MM.1S (cell line): Measurements from ENCODE around the gene FOXF2.
A peak's percentile ranks its signal among the peaks of the same experiment; 100 is the strongest.

Experiments used
- DNase-seq: peaks from one replicate; pipeline ENCODE4 v3.0.0-alpha.2; 2015
- H2AFZ ChIP-seq: fragments of 300-600 bp; sonication (generic); 2 replicates; pipeline ENCODE4 v1.6.0; 2016; ENCODE audit warnings: antibody characterized with exemption, low read length
- H3F3A ChIP-seq: fragments of 300-600 bp; sonication (generic); 2 replicates; pipeline ENCODE4 v1.6.1; 2016; ENCODE audit warnings: mild to moderate bottlenecking, antibody characterized with exemption, low read length, moderate library complexity, mixed read lengths; ENCODE audit not compliant: insufficient read depth
- H3K27ac ChIP-seq: fragments of 300-600 bp; sonication (generic); 2 replicates; pipeline ENCODE4 v1.5.1; 2016; ENCODE audit warnings: mild to moderate bottlenecking, low read length
- H3K27me3 ChIP-seq: fragments of 300-600 bp; sonication (generic); replicated peaks from 2 replicates; pipeline ENCODE4 v1.6.0; 2016; ENCODE audit warnings: low read length; ENCODE audit not compliant: insufficient read depth
- H3K36me3 ChIP-seq: fragments of 300-600 bp; sonication (generic); replicated peaks from 2 replicates; pipeline ENCODE4 v1.6.1; 2016; ENCODE audit warnings: mild to moderate bottlenecking, low read length, mixed read lengths; ENCODE audit not compliant: insufficient read depth
- H3K4me1 ChIP-seq: fragments of 300-600 bp; sonication (generic); 2 replicates; pipeline ENCODE4 v1.6.1; 2016; ENCODE audit warnings: low read length, mixed read lengths
- H3K4me2 ChIP-seq: fragments of 300-600 bp; sonication (generic); 2 replicates; pipeline ENCODE4 v1.6.0; 2016; ENCODE audit warnings: low read depth, low read length
- H3K4me3 ChIP-seq: fragments of 300-600 bp; sonication (generic); 2 replicates; pipeline ENCODE4 v1.5.1; 2016; ENCODE audit warnings: low read length, mixed read lengths
- H3K79me2 ChIP-seq: fragments of 300-600 bp; sonication (generic); 2 replicates; pipeline ENCODE4 v1.6.1; 2016; ENCODE audit warnings: mixed run types, low read length, mixed read lengths
- H3K9ac ChIP-seq: fragments of 300-600 bp; sonication (generic); 2 replicates; pipeline ENCODE4 v1.6.1; 2016; ENCODE audit warnings: low read length, mixed read lengths
- H3K9me2 ChIP-seq: fragments of 300-600 bp; sonication (generic); replicated peaks from 2 replicates; pipeline ENCODE4 v1.6.1; 2016; ENCODE audit warnings: mild to moderate bottlenecking, low read length, mixed read lengths; ENCODE audit not compliant: insufficient read depth
- H3K9me3 ChIP-seq: fragments of 300-600 bp; sonication (generic); replicated peaks from 2 replicates; pipeline ENCODE4 v1.6.1; 2016; ENCODE audit warnings: mild to moderate bottlenecking, low read length, mixed read lengths; ENCODE audit not compliant: insufficient read depth
- H4K20me1 ChIP-seq: fragments of 300-600 bp; sonication (generic); 2 replicates; pipeline ENCODE4 v1.6.1; 2016; ENCODE audit warnings: mild to moderate bottlenecking, low read length, moderate library complexity, mixed read lengths; ENCODE audit not compliant: insufficient read depth
- CTCF ChIP-seq: fragments of 300-600 bp; sonication (generic); IDR thresholded peaks from 2 replicates; pipeline ENCODE4 v1.5.1; 2016; ENCODE audit warnings: antibody characterized with exemption, low read length, mixed read lengths
- EZH2 ChIP-seq: fragments of 300-600 bp; sonication (generic); optimal IDR thresholded peaks from 2 replicates; pipeline ENCODE3; 2017; ENCODE audit warnings: low read depth, mild to moderate bottlenecking, antibody characterized with exemption, low read length, mixed read lengths
- EZH2phosphoT487 ChIP-seq: fragments of 300-600 bp; sonication (generic); IDR thresholded peaks from 2 replicates; pipeline ENCODE4 v1.6.1; 2018; ENCODE audit warnings: antibody characterized with exemption, low read length

FOXF2 gene

DNA sequence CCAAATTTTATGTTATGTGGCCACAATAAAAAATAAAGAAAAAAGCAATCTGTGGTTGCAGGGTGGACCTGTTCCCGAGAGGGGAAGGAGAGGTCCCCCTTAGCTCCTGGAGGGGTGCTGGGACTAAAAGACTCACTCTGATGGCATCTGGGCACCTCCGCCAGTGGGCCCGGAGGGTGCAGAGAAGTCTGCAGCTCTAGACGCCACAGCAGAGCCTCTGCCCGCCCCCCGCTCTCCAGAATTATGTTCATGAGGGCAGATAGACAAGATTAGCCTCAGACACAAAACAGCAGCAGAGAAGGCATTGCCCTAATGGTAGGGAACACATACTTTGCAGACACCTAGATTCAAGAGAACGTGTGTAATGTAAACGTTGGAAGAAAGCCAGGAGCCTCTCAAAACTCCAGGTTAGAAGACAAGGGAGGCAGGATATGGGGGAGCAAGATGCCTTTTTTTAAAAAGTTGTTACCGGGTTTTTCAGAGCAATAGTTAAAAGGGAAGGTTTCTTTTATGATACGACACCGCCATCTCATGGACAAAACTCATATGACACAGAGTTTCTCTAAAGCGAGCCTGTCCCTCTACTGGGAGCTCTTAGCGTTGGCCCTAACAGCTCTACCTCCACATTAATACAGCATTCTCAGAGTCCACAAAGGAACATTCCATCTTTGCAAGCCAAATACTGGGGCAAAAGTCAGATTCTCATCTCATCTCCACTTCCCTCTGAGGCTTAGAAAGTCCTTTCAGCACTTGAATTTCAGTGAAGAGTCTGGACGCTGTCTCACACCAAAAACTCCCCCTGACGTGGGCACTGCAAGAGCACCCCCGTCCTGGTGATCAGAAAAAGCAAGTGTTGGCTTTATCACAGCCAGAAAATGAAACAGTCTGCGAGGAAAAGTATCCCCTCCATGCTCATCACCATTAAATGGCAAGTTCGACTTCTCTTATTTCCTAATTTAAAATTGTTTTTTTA lies 47.2 kb downstream of the FOXF2 start:
- DNase-seq = peak; percentile 57
- H3K79me2 ChIP-seq = no peaks in the 10 kb centered on the region
- peak overlapping the region; percentile 23; the same call in 1 of the 2 replicates for H3K4me2 ChIP-seq
- no peak overlapping the region for H3K4me3 ChIP-seq
- TF ChIP-seq CTCF (peak; percentile 72), EZH2phosphoT487 (no peak), EZH2 (no peak)
- H3F3A ChIP-seq = no peaks in the 10 kb centered on the region
- H4K20me1 ChIP-seq = no peaks in the 10 kb centered on the region
- no peaks in the 10 kb centered on the region for H3K9me3 ChIP-seq
- no peaks in the 10 kb centered on the region for H3K27me3 ChIP-seq
- H3K4me1 ChIP-seq = no peaks in the 10 kb centered on the region
- no peak overlapping the region for H3K9ac ChIP-seq
- no peaks in the 10 kb centered on the region for H3K36me3 ChIP-seq
- no peak overlapping the region for H2AFZ ChIP-seq
- H3K9me2 ChIP-seq = no peaks in the 10 kb centered on the region
- no peak overlapping the region for H3K27ac ChIP-seq

- Histone ChIP-seq H3K79me2 (no peaks in the 10 kb centered on the region), H3K4me2 (no peak overlapping the region), H3F3A (no peaks in the 10 kb centered on the region), H3K9ac (no peak overlapping the region), H3K9me3 (no peaks in the 10 kb centered on the region), H3K27me3 (no peaks in the 10 kb centered on the region), H3K27ac (no peak overlapping the region), H3K4me3 (no peak overlapping the region), H2AFZ (no peak overlapping the region), H3K9me2 (no peaks in the 10 kb centered on the region), H3K4me1 (no peaks in the 10 kb centered on the region), H3K36me3 (no peaks in the 10 kb centered on the region), H4K20me1 (no peaks in the 10 kb centered on the region)
- TF ChIP-seq EZH2 (no peak), EZH2phosphoT487 (no peak), CTCF (no peak)
- no peak for DNase-seq
These were observed 48.4 kb downstream of the FOXF2 start for GRCh38 chr6:1437553-1438406.

GRCh38 chr6:1438471-1438881 lies 49.1 kb downstream of the FOXF2 start:
- H3K9ac ChIP-seq = no peak overlapping the region
- H3K9me3 ChIP-seq = no peaks in the 10 kb centered on the region
- H3F3A ChIP-seq = no peaks in the 10 kb centered on the region
- H4K20me1 ChIP-seq = no peaks in the 10 kb centered on the region
- H3K4me1 ChIP-seq = no peaks in the 10 kb centered on the region
- TF ChIP-seq CTCF = no peak
- TF ChIP-seq EZH2 = no peak
- TF ChIP-seq EZH2phosphoT487 = no peak
- no peaks in the 10 kb centered on the region for H3K9me2 ChIP-seq
- H3K4me3 ChIP-seq = no peak overlapping the region
- no peak for DNase-seq
- H3K36me3 ChIP-seq = no peaks in the 10 kb centered on the region
- H3K27me3 ChIP-seq = no peaks in the 10 kb centered on the region
- no peaks in the 10 kb centered on the region for H3K79me2 ChIP-seq
- H3K4me2 ChIP-seq = no peak overlapping the region
- no peak overlapping the region for H3K27ac ChIP-seq
- H2AFZ ChIP-seq = no peak overlapping the region
